Panc1 (cell line): Measurements from ENCODE around the gene CLUH.

Source experiments
- POLR2AphosphoS5 ChIP-seq: IDR thresholded peaks from 2 replicates; pipeline ENCODE4 v1.6.1; 2012; ENCODE audit warnings: mild to moderate bottlenecking, low read depth, low read length, moderate library complexity
- SIN3A ChIP-seq: IDR thresholded peaks from 2 replicates; pipeline ENCODE4 v1.6.1; 2012; ENCODE audit warnings: low read depth, mild to moderate bottlenecking, low read length, moderate library complexity, borderline replicate concordance; ENCODE audit not compliant: insufficient read depth
- TF ChIP-seq, protein P1 (sequence below): fragments of 450-650 bp; IDR thresholded peaks from 2 replicates; pipeline ENCODE4 v1.5.1; 2017; ENCODE audit warnings: mild to moderate bottlenecking
- TF ChIP-seq, protein P2 (sequence below), 2 experiments: IDR thresholded peaks; 2 replicates each; pipeline ENCODE4 v1.6.1; 2011 to 2012; ENCODE audit warnings: low read depth in 2 of 2, control low read depth in 1 of 2, low read length in 1 of 2, mild to moderate bottlenecking in 1 of 2, moderate library complexity in 1 of 2; ENCODE audit not compliant: insufficient read depth in 1 of 2

DNA sequence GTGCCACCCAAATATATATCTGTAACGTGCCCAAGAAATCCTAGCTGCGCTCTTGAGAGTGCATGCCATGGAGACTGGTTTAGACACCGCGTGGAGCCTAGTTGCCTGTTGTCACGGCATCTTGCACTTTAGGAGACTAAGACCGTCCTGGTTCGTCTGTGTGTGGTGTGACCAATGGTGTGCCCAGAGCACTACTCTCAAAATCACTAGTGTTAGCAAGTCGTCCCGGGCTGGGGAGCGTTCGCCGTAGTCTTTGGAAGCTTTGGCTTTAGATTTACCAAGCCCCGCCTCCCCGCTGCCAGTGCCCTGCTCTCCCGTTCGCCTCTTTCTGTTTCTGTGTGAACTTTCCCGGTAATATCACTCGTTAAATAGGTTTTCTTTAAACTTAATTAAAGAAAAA, 27.0 kb downstream of the CLUH start:
- TF ChIP-seq, protein P1, sequence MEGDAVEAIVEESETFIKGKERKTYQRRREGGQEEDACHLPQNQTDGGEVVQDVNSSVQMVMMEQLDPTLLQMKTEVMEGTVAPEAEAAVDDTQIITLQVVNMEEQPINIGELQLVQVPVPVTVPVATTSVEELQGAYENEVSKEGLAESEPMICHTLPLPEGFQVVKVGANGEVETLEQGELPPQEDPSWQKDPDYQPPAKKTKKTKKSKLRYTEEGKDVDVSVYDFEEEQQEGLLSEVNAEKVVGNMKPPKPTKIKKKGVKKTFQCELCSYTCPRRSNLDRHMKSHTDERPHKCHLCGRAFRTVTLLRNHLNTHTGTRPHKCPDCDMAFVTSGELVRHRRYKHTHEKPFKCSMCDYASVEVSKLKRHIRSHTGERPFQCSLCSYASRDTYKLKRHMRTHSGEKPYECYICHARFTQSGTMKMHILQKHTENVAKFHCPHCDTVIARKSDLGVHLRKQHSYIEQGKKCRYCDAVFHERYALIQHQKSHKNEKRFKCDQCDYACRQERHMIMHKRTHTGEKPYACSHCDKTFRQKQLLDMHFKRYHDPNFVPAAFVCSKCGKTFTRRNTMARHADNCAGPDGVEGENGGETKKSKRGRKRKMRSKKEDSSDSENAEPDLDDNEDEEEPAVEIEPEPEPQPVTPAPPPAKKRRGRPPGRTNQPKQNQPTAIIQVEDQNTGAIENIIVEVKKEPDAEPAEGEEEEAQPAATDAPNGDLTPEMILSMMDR = no peak
- no peak for TF ChIP-seq POLR2AphosphoS5
- TF ChIP-seq, protein P2, sequence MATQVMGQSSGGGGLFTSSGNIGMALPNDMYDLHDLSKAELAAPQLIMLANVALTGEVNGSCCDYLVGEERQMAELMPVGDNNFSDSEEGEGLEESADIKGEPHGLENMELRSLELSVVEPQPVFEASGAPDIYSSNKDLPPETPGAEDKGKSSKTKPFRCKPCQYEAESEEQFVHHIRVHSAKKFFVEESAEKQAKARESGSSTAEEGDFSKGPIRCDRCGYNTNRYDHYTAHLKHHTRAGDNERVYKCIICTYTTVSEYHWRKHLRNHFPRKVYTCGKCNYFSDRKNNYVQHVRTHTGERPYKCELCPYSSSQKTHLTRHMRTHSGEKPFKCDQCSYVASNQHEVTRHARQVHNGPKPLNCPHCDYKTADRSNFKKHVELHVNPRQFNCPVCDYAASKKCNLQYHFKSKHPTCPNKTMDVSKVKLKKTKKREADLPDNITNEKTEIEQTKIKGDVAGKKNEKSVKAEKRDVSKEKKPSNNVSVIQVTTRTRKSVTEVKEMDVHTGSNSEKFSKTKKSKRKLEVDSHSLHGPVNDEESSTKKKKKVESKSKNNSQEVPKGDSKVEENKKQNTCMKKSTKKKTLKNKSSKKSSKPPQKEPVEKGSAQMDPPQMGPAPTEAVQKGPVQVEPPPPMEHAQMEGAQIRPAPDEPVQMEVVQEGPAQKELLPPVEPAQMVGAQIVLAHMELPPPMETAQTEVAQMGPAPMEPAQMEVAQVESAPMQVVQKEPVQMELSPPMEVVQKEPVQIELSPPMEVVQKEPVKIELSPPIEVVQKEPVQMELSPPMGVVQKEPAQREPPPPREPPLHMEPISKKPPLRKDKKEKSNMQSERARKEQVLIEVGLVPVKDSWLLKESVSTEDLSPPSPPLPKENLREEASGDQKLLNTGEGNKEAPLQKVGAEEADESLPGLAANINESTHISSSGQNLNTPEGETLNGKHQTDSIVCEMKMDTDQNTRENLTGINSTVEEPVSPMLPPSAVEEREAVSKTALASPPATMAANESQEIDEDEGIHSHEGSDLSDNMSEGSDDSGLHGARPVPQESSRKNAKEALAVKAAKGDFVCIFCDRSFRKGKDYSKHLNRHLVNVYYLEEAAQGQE (IDR thresholded peaks at IDR 0.05; ENCODE audit: insufficient read depth in 1 of 2, low read depth in 2 of 2, low read length in 1 of 2) = no peak
- no peak for TF ChIP-seq SIN3A
